ENCODE measurements around the gene GPR160. TPM values are rescaled to one million over a fixed set of nuclear protein-coding genes. Genes with fewer than 3 reads are reported as not detected.

The GPR160 gene
- total RNA-seq, 3 donors from 2014 or later: 4.2 to 31.9 (median 27.9) TPM

GRCh38 chr3:170040418-170040817 is 2.6 kb downstream of the GPR160 start:
- DNase-seq (ENCODE audit: low spot score in 2 of 2): no peak
- Histone ChIP-seq H3K36me3 (no peaks in the 10 kb centered on the region), H3K4me1 (no peaks in the 10 kb centered on the region), H3K4me3 (no peak overlapping the region), H3K27me3 (peaks cover 0 to 5% of the 10 kb centered on the region in 2 donors), H3K27ac (no peak overlapping the region), H3K9me3 (no peaks in the 10 kb centered on the region)
- intact Hi-C loops (cut with DNase I; ENCODE audit: low total_unique reads): no loop called here
- TF ChIP-seq POLR2AphosphoS5 (IDR thresholded peaks at IDR 0.05) (no peak), POLR2A (IDR thresholded peaks at IDR 0.05) (no peak)
- TF ChIP-seq, protein P1, sequence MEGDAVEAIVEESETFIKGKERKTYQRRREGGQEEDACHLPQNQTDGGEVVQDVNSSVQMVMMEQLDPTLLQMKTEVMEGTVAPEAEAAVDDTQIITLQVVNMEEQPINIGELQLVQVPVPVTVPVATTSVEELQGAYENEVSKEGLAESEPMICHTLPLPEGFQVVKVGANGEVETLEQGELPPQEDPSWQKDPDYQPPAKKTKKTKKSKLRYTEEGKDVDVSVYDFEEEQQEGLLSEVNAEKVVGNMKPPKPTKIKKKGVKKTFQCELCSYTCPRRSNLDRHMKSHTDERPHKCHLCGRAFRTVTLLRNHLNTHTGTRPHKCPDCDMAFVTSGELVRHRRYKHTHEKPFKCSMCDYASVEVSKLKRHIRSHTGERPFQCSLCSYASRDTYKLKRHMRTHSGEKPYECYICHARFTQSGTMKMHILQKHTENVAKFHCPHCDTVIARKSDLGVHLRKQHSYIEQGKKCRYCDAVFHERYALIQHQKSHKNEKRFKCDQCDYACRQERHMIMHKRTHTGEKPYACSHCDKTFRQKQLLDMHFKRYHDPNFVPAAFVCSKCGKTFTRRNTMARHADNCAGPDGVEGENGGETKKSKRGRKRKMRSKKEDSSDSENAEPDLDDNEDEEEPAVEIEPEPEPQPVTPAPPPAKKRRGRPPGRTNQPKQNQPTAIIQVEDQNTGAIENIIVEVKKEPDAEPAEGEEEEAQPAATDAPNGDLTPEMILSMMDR (IDR thresholded peaks at IDR 0.05): no peak

GRCh38 chr3:170043506-170043905 is 5.7 kb downstream of the GPR160 start:
- Histone ChIP-seq H3K4me3 (no peak overlapping the region), H3K9me3 (no peaks in the 10 kb centered on the region), H3K4me1 (no peaks in the 10 kb centered on the region), H3K27ac (no peak overlapping the region), H3K36me3 (no peaks in the 10 kb centered on the region), H3K27me3 (peaks cover 0 to 4% of the 10 kb centered on the region in 2 donors)
- TF ChIP-seq, protein P1 (IDR thresholded peaks at IDR 0.05): no peak
- no peak for TF ChIP-seq POLR2AphosphoS5 (IDR thresholded peaks at IDR 0.05)
- no peak for TF ChIP-seq POLR2A (IDR thresholded peaks at IDR 0.05)
- intact Hi-C loops (cut with DNase I; ENCODE audit: low total_unique reads): no loop called here
- DNase-seq (ENCODE audit: low spot score in 2 of 2): no peak

DNA sequence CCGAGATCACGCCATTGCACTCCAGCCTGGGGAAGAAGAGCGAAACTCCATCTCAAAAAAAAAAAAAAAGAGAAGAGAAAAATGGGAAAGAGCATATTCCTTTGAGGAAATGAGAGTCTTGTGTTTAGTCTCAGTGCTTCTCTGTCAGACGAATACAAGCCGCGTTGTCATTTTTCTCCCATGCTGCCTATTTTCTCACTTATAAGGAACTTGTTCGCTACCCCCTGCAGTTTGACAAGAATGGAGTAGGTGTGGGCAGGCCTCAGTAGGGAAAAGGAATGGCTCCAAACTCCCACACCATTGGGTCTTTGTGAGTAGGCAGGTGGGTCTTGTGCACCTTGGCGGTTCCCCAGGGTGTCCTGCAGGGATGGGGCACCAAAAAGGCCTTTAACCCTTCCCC is 6.5 kb downstream of the GPR160 start:
- TF ChIP-seq POLR2A (IDR thresholded peaks at IDR 0.05): no peak
- TF ChIP-seq, protein P1 (IDR thresholded peaks at IDR 0.05): no peak
- no peak for TF ChIP-seq POLR2AphosphoS5 (IDR thresholded peaks at IDR 0.05)
- H3K4me3 ChIP-seq: no peak overlapping the region
- H3K36me3 ChIP-seq: no peaks in the 10 kb centered on the region
- no peaks in the 10 kb centered on the region for H3K4me1 ChIP-seq
- no peaks in the 10 kb centered on the region for H3K9me3 ChIP-seq
- peak overlapping the region; percentile 64 to 69 for H3K27ac ChIP-seq
- intact Hi-C loops (cut with DNase I; ENCODE audit: low total_unique reads): no loop called here
- DNase-seq (ENCODE audit: low spot score in 2 of 2): no peak
- H3K27me3 ChIP-seq: no peaks in the 10 kb centered on the region

DNA sequence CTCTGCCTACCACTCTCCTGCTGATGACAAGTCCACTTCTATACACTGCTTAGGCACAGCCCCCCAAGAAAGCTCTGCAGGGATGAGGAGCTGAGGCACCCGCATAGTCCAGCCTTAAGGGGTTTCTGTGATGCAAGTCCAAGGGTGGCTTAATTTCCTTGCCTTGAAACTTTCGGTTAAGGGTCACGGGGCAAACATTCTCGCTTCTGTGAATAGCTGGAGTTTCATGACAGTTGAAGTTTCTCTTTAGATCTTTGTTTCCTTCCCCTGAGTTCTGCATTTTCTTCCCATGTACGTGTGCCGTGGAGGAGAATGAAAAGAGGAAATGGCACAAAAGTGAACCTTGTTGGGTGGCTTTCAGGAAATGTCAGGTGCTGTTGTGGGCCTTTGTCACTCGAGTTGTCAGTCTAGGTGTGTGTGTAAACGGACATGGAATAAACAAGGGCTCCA is 7.0 kb downstream of the GPR160 start:
- TF ChIP-seq POLR2AphosphoS5 (IDR thresholded peaks at IDR 0.05) (no peak), POLR2A (IDR thresholded peaks at IDR 0.05) (no peak)
- TF ChIP-seq, protein P1 (IDR thresholded peaks at IDR 0.05): no peak
- Histone ChIP-seq H3K27ac (peak overlapping the region; percentile 64 to 69), H3K4me1 (no peaks in the 10 kb centered on the region), H3K27me3 (no peaks in the 10 kb centered on the region), H3K9me3 (no peaks in the 10 kb centered on the region), H3K36me3 (no peaks in the 10 kb centered on the region), H3K4me3 (no peak overlapping the region)
- DNase-seq (ENCODE audit: low spot score in 2 of 2): no peak
- intact Hi-C loops (cut with DNase I; ENCODE audit: low total_unique reads): no loop called here

DNA sequence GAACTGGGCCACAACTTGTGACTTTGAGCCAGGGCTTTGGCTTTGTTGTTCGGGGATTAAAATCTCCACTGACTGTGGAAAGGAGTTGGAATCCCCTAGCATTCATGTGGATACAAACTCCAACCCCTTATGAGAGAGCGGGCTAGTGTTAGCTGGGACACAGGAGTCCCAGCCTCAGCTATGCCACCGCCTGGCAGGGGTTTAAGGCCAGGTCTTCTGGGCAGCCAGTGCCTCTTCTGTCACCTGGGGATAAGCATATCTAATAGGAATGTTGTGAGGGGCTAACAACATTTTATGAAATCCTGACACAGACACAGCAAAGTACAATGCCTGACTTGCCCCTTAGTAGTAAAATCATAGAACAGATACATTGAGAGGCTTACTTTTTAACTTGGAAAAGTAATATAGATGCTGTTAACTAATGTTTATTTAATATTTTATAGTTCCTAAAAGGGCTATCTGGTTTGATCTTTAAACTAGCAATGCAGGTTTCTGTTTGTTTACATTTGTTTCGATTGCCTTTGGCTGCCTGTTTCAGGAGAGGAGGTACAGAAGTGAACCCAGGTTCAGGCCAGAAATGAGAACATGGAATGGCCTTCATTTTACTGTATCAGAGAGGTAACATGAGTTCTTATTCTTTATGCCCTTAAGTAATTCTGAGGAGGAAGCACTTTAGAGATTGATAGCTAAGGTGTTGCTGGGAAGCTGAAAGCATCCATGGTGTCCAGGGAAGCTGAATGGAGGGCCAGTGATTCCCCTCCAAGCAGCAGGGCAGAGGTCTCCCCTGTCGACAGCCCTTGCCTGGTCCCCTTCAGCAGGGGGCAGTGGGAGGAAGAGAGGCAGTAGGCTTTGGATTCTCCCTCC is 8.7 kb downstream of the GPR160 start:
- Histone ChIP-seq H3K27ac (peak overlapping the region; percentile 66 to 82), H3K4me1 (no peaks in the 10 kb centered on the region), H3K9me3 (no peaks in the 10 kb centered on the region), H3K4me3 (no peak overlapping the region), H3K36me3 (no peaks in the 10 kb centered on the region), H3K27me3 (no peaks in the 10 kb centered on the region)
- intact Hi-C loops (cut with DNase I; ENCODE audit: low total_unique reads): no loop called here
- DNase-seq (ENCODE audit: low spot score in 2 of 2): no peak
- TF ChIP-seq POLR2AphosphoS5 (IDR thresholded peaks at IDR 0.05) (no peak), POLR2A (IDR thresholded peaks at IDR 0.05) (no peak)
- TF ChIP-seq, protein P1 (IDR thresholded peaks at IDR 0.05): no peak
